Activated T-cell treated with anti-CD3 and anti-CD28 coated beads, Interleukin-2, amount 50 U/mL, for 48 hours (primary cell): ENCODE data around the gene RBM33.

Experiments used
- DNase-seq, 2 experiments: peaks; one replicate each; pipeline ENCODE4 v3.0.0-alpha.2; 2020

RBM33 gene

DNA sequence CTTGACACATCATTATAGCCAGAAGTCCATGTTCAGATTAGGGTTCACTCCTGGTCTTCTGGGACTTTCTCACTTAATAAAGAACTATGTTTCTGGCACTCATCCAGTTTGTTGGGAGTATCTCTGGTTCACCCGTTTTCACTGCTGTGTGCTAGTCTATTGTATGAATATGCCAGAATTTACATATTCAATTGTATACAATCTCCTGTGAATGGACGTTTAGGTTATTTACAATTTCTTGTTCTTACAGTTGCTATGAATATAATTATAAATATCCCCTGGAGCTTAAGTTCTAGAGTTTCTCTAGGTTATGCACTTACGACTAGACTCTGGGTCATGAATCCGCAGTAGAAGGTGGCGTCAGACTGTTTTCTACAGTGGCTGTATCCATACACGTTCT is 20.0 kb upstream of the RBM33 start:
- DNase-seq, result no peak

DNA sequence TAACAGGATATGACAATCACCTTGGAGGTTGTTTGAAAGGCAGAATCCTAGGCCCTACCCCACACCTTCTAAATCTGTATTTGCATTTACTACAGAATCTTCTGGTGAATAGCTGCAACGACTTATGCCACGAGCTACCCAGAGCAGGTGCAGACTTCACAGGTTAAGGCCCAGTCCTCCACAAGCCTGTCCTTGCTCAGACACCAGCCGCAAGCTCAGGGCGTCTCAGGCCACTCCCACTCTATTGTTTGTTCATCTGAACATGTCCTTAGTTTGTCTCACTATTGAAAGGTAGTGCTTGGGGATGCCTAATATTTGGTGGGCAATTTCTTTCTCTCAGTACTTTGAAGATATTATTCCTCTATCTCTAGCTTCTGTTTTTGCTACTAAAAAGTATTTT is 18.9 kb upstream of the RBM33 start:
- DNase-seq, result no peak

DNA sequence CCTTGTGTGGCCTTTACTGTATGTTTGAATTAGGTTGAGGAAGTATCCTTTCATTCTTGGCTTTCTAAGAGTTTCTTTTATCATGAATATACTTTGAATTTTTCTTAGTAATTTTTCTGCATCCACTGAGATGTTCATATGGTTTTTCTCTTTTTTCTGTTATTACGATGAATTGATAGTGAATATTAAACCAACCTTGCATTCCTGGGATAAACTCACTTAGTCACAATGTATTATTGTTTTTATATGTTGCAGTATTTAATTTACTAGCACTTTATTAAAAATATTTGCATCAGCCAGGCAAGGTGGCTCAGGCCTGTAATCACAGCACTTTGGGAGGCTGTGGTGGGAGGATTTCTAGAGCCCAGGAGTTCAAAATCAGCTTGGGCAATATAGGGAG is 15.3 kb upstream of the RBM33 start:
- no peak for DNase-seq

DNA sequence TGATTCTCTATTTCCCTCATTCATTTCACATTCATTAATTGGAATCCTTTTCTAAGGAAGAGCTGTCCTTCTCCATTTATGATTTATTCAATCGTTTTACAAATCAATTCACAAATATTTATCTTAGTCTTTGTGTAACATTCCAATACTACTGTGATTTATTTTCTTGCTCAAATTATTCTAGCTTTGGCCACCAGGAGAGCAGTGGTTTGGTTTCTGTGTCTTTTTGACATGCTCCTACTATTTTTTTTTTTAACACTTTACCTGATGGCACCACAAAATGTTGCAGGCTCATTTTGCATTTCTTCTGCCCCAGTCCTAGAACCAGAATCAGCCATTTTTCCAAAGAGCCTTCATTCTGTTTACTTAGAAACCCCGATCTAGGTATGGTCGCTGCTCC is 13.3 kb upstream of the RBM33 start:
- no peak for DNase-seq

DNA sequence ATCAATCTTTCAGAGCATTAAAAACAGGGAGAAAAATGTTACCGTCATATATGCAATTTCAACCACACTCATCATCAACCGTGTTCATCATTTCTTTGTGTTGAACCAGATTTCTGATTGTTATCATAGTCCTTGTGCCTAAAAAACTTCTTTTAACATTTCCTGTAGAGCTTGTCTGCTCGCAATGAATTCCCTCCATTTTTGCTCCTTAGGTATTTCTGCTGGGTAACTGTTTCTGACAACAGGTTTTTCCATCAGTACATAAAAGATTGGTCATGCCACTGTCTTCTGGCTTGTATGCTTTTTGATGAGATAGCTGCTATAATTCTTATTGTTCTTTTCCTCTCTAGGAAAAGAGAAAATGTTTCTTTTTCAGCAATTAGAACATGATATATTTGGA is 8.6 kb upstream of the RBM33 start:
- no peak for DNase-seq

DNA sequence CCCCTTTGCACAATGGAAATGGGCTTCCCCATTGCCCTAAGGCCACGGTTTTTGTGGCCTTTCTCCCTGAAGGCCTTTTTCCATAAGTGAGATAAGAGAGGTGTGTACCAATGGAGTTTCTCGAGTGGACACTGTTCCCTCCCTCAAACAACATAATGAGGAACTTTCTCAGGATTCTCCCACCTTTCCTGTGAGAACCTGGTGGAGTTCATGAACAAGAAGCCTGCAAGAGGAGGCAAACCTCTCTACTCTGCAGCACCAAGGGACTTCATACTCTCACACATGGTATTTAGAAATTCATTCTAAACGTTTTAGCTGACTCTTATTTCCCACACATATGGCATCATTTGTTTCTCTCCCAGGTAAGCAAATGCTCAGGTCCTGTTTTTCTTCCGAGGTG is 7.3 kb upstream of the RBM33 start:
- no peak for DNase-seq

DNA sequence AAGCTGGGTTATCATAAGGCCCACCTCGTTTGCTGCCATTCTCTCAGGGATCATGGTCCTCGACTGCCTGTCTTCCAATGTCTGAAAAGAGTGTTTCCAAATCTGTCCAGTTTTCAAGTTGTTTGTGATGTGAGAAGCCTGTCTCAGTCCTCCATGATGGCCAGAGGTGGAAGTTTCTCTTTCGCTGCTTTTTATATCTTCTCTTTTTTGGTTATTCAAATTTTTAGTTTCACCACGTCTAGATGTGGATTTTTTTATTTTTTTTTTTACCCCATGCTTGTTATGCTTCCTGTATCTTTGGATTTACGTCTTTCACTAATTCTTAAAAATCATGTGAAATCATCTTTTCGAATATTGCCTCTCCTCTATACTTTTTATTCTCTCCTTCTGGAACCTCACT is 6.1 kb upstream of the RBM33 start:
- no peak for DNase-seq

DNA sequence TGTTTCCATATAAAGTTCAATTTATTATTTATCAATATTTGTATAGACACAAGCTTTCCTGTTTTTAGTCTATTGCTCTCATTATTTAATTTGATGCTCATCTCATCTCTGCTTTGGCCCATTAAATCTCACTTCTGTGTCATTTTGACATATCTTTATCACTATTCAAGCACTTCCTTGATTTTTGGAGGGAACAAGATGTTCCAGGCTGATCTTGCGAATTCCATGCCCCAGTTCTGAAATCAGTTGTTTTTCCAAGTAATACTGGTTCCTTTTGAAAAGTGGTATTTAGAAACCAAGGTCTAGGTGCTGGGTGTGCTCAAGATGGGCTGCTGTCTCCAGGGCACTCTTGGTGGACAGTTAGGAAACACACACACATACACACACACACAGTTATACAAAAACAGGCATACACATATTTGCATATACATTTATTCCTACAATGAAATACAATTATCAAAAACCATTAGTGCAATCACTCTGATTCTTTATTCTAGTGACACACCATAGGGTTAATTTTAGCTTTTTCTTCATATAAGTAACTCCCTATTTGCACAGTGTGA is 4.4 kb upstream of the RBM33 start:
- DNase-seq, result no peak

DNA sequence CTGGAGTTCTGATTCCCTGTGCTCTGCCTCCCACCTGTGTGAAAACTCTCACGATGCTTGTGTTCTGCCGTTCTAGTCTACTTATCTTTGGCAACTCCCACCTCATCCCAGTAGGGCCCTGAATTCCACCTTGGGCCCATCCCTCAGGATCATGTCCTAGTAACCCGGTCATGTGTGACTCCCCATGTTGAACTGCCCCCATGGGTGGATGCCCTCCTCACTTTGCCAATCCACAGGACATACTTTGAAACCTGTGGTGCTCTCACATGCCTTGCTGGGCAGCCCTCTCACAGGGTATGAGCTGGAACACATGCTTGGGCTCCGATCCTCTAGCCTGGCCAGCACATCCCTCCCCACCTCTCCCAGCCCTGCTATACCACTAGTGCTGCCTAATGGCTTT is 3.8 kb upstream of the RBM33 start:
- DNase-seq, result no peak

DNA sequence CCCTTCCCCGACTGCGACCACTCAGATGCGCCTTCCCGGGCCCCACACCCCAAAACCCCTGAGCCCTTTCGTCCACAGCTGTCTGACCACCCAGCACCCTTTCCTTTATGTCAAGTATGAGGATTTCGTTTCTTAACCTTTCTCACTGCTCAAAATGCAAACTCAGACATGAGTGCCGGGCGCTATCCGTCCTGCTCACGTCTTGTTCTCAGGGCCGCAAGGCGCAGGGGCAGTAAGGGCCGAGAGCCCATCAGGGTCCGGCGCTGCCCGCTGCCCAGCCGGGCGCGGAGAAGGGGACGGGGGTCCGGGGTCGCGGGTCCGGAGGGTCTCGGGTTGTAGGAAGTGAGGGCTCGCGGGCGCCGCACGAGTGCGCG is 670 bp upstream of the RBM33 start:
- no peak for DNase-seq

DNA sequence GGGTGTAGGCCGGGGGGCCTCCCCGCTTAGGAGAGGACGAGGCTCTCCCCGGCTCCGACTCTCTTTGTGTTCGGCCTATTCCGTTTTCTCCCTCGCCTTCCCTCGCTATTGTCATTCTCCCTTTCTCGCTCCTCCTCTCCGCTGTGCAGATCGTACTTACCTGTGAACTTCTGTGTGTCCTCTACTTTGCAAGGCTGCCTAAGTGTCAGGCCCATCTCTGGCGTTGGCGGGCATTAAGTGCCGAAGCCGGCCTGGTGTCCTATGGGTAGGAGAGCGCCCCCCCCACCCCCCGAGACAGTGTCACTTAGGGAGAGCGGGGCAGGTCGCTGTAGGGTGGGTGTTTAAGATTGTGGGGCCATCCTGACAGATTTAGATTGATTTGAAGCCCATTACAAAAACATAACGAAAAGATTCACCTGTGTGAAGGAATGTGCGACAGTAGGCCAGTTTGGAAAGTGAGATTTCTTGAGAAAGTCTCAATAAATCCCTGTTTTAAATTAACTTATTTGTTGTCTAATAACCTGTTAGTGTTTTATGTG is 579 bp downstream of the RBM33 start:
- peak; percentile 64 to 68 for DNase-seq

DNA sequence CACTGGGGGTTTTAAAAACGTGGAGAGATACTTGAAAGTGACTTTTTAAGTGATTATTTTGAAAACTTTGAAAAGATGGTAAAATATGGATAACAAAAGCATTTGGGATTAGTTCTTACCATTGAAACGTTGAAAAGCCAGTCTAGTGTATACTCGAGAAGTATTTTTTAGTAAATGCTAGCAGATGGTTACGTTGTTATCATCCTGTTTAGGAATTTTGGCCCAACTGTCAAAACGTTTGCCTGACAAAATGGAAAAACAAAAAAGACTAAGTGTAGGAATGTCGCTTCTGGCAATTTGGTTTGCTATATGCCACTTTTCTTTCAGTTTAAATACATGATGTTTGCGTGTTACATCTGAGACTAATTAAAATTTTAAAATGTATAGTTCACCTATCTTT is 1.2 kb downstream of the RBM33 start:
- no peak for DNase-seq

DNA sequence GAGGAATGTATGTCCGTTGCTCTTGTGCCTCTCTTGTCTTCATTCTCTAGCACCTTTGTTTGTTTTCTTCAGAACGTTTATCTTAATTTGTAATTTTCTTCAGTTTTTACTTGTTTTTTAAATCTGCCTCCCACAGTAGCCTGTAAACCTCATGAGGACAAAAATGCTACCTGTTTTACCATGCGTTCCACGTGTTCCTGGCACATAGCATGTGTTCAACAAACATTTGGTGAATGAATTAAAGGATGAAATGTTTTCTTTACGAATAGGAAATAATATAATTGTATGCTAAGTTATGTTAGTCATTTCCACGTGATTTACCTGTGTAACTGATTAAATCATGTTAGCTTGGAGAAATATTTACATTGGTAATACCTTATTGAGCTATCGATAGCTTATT is 2.2 kb downstream of the RBM33 start:
- DNase-seq, result no peak

DNA sequence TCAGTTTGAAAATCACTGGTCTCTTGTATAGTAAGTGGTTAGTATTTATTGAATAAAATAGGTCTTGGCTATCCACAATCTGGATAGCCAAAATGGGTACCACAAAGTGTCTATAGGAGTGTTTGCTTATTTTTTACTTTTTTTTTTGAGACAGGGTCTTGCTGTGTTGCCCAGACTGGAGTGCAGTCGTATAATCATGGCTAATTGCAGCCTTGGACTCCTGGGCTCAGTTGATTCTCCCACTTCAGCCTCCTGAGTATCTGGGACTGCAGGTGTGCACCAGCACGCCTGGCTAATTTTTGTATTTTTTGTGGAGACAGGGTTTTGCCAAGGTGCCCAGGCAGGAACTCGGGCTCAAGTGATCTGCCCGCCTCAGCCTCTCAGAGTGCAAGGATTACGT is 2.8 kb downstream of the RBM33 start:
- DNase-seq, result no peak

DNA sequence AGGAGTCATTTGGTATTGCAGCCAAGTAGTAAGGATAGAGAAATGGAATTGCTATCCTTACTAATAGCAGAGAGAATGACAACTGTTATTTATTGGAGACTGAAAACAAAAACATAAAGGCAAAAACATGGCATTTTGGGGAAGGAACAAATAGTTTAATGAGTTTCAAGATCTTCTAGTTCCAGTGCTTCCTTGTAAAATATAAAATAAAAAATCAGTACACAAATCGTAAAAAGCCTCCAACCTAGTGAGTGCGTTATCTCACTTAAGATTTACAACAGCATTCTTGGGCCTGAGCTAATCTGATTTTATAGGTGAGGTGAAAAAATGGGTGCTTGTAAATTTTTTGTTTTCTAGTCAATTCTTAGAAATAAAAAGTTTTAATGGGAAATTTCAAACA is 3.3 kb downstream of the RBM33 start:
- DNase-seq, result no peak

DNA sequence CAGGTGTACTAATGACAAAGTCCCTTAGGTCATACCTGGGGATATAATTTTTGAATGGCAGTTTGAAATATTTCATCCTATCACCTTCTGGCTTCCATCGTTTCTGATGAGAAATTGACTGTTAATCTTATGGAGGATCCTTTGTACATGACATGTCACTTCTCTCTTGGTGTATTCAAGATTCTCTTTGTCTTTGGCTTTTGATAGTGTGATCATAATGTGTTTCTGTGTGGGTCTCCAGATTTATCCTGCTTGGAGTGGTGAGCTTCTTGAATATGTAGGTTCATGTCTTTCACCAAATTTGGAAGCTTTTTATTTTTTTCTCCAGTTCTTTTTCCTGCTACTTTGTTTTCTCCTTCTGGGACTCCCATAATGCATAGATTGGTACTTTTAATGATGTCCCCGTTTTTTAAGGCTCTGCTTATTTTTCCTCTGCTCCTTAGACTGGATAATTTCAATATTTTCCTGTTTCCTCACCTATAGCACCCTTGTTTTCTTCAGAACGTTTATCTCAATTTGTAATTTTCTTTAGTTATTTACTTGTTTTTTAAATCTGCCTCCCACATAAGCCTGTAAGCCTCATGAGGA is 4.4 kb downstream of the RBM33 start:
- no peak for DNase-seq

DNA sequence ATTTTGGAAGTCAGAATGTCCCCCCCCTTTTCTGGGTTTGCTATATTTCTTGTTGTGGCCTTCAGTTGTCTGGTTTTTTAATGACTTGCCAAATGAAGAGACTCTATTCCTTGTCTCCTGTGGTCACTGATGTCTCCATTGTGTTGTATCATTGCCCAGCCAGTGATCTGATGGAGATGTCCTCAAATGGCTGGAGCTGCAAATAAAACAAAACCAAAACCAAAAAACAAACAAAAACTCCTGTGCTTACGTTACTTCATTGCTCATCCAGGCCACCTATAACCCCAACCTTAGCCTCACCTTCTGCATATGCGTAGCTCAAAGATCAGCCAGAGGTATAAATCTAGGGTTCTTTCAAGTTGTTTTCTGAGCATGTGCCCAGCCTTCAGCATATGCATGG is 5.1 kb downstream of the RBM33 start:
- no peak for DNase-seq

DNA sequence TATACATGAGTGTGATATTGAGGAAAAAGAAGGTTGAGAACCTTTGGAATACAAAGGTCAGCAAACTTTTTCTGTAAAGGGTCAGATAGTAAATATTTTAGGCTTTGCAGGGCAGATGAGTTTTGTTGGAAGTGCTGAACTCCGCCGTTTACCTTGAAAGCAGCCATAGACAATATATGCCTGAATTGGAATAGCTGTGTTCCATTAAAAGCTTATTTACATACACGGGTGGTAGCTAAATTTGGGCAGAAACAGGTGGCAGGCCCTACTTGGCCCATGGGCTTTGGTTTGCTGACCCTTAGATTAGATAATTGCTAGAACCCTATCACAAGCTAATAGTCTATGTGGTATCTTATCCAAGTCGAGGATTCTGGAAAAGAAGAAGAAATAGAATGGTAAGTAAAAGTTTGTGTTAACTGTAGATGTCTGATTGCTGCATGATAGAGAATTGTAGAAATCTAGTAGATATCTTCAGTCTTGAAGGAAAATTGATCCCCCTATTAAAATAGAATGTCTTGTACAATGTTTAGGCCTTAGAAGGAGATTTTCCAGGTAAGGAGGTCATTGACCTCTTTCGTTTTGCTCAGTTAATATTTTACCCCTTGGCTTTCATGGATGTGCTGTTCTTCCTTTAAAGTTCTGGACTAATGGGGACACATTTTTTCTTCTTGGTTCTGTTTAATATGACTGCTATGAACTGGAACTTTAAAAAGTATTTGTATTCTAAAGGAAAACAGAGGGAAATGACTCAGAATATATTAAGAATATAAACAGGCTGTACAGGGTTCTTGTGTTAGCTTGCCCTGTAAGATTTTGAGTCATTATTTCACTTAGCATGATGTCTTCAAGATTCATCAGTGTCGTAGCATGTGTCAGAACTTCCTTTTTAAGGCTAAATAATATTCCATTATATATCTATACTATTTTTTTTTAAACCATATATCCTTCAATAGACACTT is 8.0 kb downstream of the RBM33 start:
- no peak for DNase-seq

DNA sequence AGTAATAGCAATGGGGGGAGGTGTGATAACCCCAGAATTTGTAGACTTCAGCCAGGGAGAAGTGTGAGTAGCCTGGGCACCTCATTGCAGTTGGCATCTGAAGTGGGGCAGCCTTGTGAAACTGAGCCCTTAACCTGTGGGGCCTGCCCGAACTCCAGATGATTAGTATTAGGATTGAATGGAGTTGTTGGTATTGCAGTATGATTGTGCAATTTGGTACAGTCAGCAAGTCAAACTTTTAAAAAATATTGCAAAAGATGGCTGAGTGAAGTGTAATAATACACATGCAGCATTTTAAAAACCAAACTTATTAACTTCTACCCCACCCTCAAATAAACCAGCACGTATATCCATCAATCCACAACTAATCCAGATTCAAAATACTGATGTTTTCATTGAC is 9.3 kb downstream of the RBM33 start:
- DNase-seq, result no peak

DNA sequence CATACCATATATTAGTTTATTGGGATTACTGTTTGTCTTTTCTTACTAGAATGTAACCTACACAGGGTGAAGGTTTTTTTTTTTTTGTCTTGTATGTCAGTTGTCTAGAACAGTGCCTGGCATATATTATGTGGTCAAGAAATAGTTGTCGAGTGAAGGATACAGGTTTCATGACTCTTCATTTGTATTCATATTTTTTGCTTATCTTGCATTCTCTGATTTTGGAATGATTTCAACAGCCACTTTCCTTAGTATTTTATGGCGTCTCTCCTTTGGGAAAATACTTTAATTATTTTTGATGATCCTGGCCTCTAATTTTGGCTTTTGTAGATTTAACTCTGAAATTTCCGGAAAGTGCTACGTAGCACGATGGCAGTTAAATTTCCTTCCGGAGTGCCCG is 12.4 kb downstream of the RBM33 start:
- no peak for DNase-seq

DNA sequence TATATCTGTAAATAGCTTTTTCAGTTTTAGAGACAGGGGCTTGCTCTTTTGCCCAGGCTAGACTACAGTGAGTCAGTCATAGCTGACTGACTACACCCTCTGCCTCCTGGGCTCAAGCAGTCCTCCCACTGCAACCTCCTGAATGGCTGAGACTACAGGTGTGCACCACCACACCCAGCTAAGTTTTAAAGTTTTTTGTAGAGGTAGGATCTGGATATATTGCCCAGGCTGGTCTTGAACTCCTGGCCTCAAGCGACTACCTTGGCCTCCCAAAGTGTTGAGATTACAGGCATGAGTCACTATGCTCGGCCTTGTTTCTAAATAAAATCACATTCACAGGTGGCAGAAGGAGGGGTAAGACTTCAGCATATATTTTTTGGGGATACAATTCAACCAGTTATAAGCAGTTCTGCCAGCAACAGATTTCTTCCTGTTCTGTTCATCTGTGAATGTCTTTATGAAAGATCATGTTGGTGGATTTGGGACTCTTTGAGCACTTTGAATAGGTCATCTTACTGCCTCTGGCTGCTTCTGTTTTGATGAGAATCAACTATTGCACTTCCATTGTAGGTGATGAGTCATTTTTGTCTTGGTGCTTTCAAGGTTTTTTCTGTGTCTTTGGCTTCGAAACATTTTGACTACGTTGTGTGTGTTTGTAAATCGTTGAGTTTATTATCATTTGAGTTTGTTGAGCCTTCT is 15.7 kb downstream of the RBM33 start:
- no peak for DNase-seq

DNA sequence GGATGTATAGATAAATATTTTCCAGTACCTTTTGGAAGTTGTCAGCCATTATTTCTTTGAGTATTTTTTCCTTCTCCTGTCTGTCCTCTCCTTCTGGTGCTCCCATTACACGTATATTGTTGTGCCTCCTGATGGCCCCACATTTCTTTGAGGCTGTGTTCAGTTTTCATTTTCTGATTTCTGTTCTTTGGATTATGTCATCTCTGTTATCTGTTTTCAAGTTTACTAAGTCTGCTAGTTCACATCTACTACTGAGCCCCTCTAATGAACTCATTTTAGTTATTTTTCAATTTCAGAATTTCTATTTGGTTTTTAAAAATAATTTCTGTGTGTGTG is 16.3 kb downstream of the RBM33 start:
- DNase-seq, result no peak

DNA sequence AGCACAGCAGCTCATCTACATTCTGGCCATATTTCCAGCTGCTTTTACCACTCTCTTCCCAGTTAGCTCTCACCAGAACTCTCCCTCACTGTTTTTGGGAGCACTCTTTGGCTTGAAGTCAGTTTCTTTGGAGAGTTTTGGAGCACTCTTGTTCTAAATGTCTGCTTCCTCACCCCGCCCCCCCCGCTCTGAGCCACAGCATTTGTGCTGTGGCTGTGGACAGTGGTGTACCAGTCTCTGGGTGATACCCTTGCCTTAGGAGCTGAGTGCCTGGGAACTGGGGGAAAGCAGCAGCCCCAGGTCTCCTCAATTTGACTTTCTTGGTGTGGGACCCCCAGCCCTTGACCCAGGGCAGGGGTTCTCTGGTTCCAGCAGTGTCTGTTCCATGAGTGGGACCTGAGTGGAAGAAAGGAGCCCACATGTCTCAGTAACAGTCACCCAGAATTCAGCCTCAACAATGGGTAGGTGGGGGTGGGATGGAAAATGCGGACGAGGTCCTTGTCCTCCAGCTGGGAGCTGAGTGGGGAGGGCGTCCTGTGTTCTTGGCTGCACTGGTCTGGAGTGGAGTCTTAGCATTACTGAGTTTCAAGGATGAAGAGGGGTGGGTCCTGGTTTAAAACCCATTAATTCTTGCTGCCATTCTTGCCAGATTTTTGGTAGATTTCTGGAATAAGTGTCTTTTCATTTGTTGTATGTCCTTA is 18.0 kb downstream of the RBM33 start:
- DNase-seq, result no peak
